ENCODE results near the gene OSTM1.

GRCh38 chr6:108100003-108100402, 25.5 kb upstream of the OSTM1 start:
- TF ChIP-seq MYC (IDR thresholded peaks at IDR 0.05; ENCODE audit: insufficient read depth, insufficient read length, insufficient replicate concordance, low read length, severe bottlenecking) (no peak), POU2F2 (IDR thresholded peaks at IDR 0.05; ENCODE audit: borderline replicate concordance, low read depth, low read length) (no peak), FOXM1 (IDR thresholded peaks at IDR 0.05; ENCODE audit: low read depth, low read length) (no peak), CTCF (IDR thresholded peaks at IDR 0.05 in 2 of 3, conservative IDR thresholded peaks at IDR 0.05 in 1 of 3; ENCODE audit: control insufficient read depth in 2 of 3, extremely low read depth in 1 of 3, insufficient read depth in 1 of 3, low read depth in 3 of 3, low read length in 3 of 3) (no peak), HDGF (IDR thresholded peaks at IDR 0.05) (no peak), CEBPB (IDR thresholded peaks at IDR 0.05; ENCODE audit: borderline replicate concordance in 1 of 2, low read depth in 2 of 2, low read length in 2 of 2) (no peak)
